ENCODE data around the gene ORAI3.
A peak's percentile ranks its signal among the peaks of the same experiment; 100 is the strongest.

Gene ORAI3

GRCh38 chr16:30992276-30992780, 43.5 kb downstream of the ORAI3 start:
- H3K4me3 ChIP-seq (ENCODE audit: low read depth, low read length): no peak overlapping the region
- no peak for DNase-seq (ENCODE audit: low read depth)
- TF ChIP-seq CTCF (IDR thresholded peaks at IDR 0.05; ENCODE audit: low read depth, low read length, missing control alignments): no peak

GRCh38 chr16:30992931-30993816, 44.3 kb downstream of the ORAI3 start:
- TF ChIP-seq CTCF (IDR thresholded peaks at IDR 0.05; ENCODE audit: low read depth, low read length, missing control alignments): no peak
- no peak for DNase-seq (ENCODE audit: low read depth)
- H3K4me3 ChIP-seq (ENCODE audit: low read depth, low read length): no peak overlapping the region

GRCh38 chr16:30995927-30996323, 47.1 kb downstream of the ORAI3 start:
- DNase-seq (ENCODE audit: low read depth): no peak
- peak overlapping the region; percentile 74 for H3K4me3 ChIP-seq (ENCODE audit: low read depth, low read length)
- no peak for TF ChIP-seq CTCF (IDR thresholded peaks at IDR 0.05; ENCODE audit: low read depth, low read length, missing control alignments)

- no peak for TF ChIP-seq CTCF (IDR thresholded peaks at IDR 0.05; ENCODE audit: low read depth, low read length, missing control alignments)
- peak overlapping the region; percentile 74 for H3K4me3 ChIP-seq (ENCODE audit: low read depth, low read length)
- no peak for DNase-seq (ENCODE audit: low read depth)
Measured at GRCh38 chr16:30996324-30996984, 47.6 kb downstream of the ORAI3 start.

- peak overlapping the region; percentile 74 for H3K4me3 ChIP-seq (ENCODE audit: low read depth, low read length)
- TF ChIP-seq CTCF (IDR thresholded peaks at IDR 0.05; ENCODE audit: low read depth, low read length, missing control alignments): no peak
- DNase-seq (ENCODE audit: low read depth): peak; percentile 55
Measured at GRCh38 chr16:30996985-30997724, 48.3 kb downstream of the ORAI3 start.

- H3K4me3 ChIP-seq (ENCODE audit: low read depth, low read length): peak overlapping the region; percentile 42; the same call in 1 of the 2 replicates
- no peak for TF ChIP-seq CTCF (IDR thresholded peaks at IDR 0.05; ENCODE audit: low read depth, low read length, missing control alignments)
- DNase-seq (ENCODE audit: low read depth): no peak
Measured at GRCh38 chr16:30997725-30998711, 49.1 kb downstream of the ORAI3 start.

All from GM12864 (cell line).